SK-N-SH treated with all-trans-retinoic acid at 6 μM for 48 hours (cell line): Measurements from ENCODE around the gene SRMS.

Experiments used
- ATAC-seq: fragments of 200-7000 bp; cut with Tn5 transposase; 3 replicates; pipeline ENCODE4 v1.9.1; 2020; ENCODE audit warnings: mild to moderate bottlenecking, moderate library complexity
- BACH2 ChIP-seq: fragments of 250-450 bp; sonication (Bioruptor Pico); IDR thresholded peaks from 2 replicates; pipeline ENCODE4 v1.9.0; 2021; ENCODE audit warnings: mild to moderate bottlenecking, borderline replicate concordance
- CREB5 ChIP-seq: fragments of 250-450 bp; sonication (Bioruptor Pico); IDR thresholded peaks from 2 replicates; pipeline ENCODE4 v1.5.1; 2020; ENCODE audit warnings: low read depth, mild to moderate bottlenecking, moderate library complexity
- CSDC2 ChIP-seq: fragments of 250-450 bp; sonication (Bioruptor Pico); IDR thresholded peaks from 2 replicates; pipeline ENCODE4 v1.5.0; 2020; ENCODE audit warnings: mild to moderate bottlenecking, moderate library complexity
- CSRNP3 ChIP-seq: fragments of 250-450 bp; sonication (Bioruptor Pico); IDR thresholded peaks from 2 replicates; pipeline ENCODE4 v1.5.1; 2021; ENCODE audit warnings: mild to moderate bottlenecking, moderate library complexity
- ESRRG ChIP-seq: fragments of 250-450 bp; sonication (Bioruptor Pico); IDR thresholded peaks from 2 replicates; pipeline ENCODE4 v1.6.1; 2021; ENCODE audit warnings: mild to moderate bottlenecking
- GLIS3 ChIP-seq: fragments of 250-450 bp; sonication (Bioruptor Pico); IDR thresholded peaks from 2 replicates; pipeline ENCODE4 v1.5.0; 2020; ENCODE audit warnings: mild to moderate bottlenecking, moderate library complexity
- ISL1 ChIP-seq: fragments of 250-450 bp; sonication (Bioruptor Pico); IDR thresholded peaks from 2 replicates; pipeline ENCODE4 v2.1.2; 2022; ENCODE audit warnings: mild to moderate bottlenecking, moderate library complexity
- OSR1 ChIP-seq: fragments of 250-450 bp; sonication (Bioruptor Pico); IDR thresholded peaks from 2 replicates; pipeline ENCODE4 v1.8.0; 2022; ENCODE audit warnings: moderate library complexity, mild to moderate bottlenecking, inconsistent platforms
- POU6F1 ChIP-seq: fragments of 250-450 bp; sonication (Bioruptor Pico); IDR thresholded peaks from 2 replicates; pipeline ENCODE4 v1.8.0; 2021; ENCODE audit warnings: low read depth, mild to moderate bottlenecking, moderate library complexity, borderline replicate concordance
- PPARA ChIP-seq: fragments of 250-450 bp; sonication (Bioruptor Pico); IDR thresholded peaks from 2 replicates; pipeline ENCODE4 v1.5.0; 2020; ENCODE audit warnings: mild to moderate bottlenecking, borderline replicate concordance
- RARB ChIP-seq: fragments of 250-450 bp; sonication (Bioruptor Pico); IDR thresholded peaks from 2 replicates; pipeline ENCODE4 v1.8.0; 2021; ENCODE audit warnings: mild to moderate bottlenecking, moderate library complexity
- SNAI2 ChIP-seq: fragments of 250-450 bp; sonication (Bioruptor Pico); IDR thresholded peaks from 2 replicates; pipeline ENCODE4 v1.5.0; 2020; ENCODE audit warnings: mild to moderate bottlenecking, moderate library complexity
- TCF4 ChIP-seq: fragments of 250-450 bp; sonication (Bioruptor Pico); IDR thresholded peaks from 2 replicates; pipeline ENCODE4 v1.8.0; 2021; ENCODE audit warnings: mild to moderate bottlenecking, moderate library complexity, borderline replicate concordance
- TOX ChIP-seq: fragments of 250-450 bp; sonication (Bioruptor Pico); IDR thresholded peaks from 2 replicates; pipeline ENCODE4 v1.8.0; 2021; ENCODE audit warnings: mild to moderate bottlenecking, moderate library complexity, borderline replicate concordance
- TSHZ2 ChIP-seq: fragments of 250-450 bp; sonication (Bioruptor Pico); IDR thresholded peaks from 2 replicates; pipeline ENCODE4 v1.5.0; 2020; ENCODE audit warnings: mild to moderate bottlenecking, moderate library complexity
- ZC3H10 ChIP-seq: fragments of 250-450 bp; sonication (Bioruptor Pico); IDR thresholded peaks from 2 replicates; pipeline ENCODE4 v1.5.1; 2021; ENCODE audit warnings: mild to moderate bottlenecking, moderate library complexity
- ZFP3 ChIP-seq: fragments of 250-450 bp; sonication (Bioruptor Pico); IDR thresholded peaks from 2 replicates; pipeline ENCODE4 v1.5.0; 2020; ENCODE audit warnings: mild to moderate bottlenecking, moderate library complexity
- ZFP30 ChIP-seq: fragments of 450-650 bp; formaldehyde crosslinking; IDR thresholded peaks from 2 replicates; pipeline ENCODE4 v1.5.0; 2022; ENCODE audit warnings: mild to moderate bottlenecking, moderate library complexity
- ZNF565 ChIP-seq: fragments of 450-650 bp; formaldehyde crosslinking; conservative IDR thresholded peaks from 2 replicates; pipeline ENCODE4 v1.5.0; 2020; ENCODE audit warnings: low read depth, mild to moderate bottlenecking, moderate library complexity
- ZNF70 ChIP-seq: fragments of 450-650 bp; formaldehyde crosslinking; IDR thresholded peaks from 2 replicates; pipeline ENCODE4 v1.5.0; 2020; ENCODE audit warnings: mild to moderate bottlenecking, moderate library complexity
- ZNF8 ChIP-seq: fragments of 450-650 bp; formaldehyde crosslinking; IDR thresholded peaks from 2 replicates; pipeline ENCODE4 v1.5.0; 2020; ENCODE audit warnings: mild to moderate bottlenecking, moderate library complexity

The SRMS gene

GRCh38 chr20:63544241-63544957 is 3.1 kb downstream of the SRMS start:
- no peak for TF ChIP-seq ZNF565
- TF ChIP-seq TSHZ2 (CRISPR knock-in tag): no peak
- TF ChIP-seq ZFP30 (CRISPR knock-in tag): no peak
- TF ChIP-seq OSR1 (CRISPR knock-in tag): no peak
- TF ChIP-seq ESRRG (CRISPR knock-in tag): no peak
- no peak for TF ChIP-seq TOX (CRISPR knock-in tag)
- no peak for TF ChIP-seq BACH2 (CRISPR knock-in tag)
- TF ChIP-seq CSRNP3 (CRISPR knock-in tag): no peak
- no peak for TF ChIP-seq ISL1 (CRISPR knock-in tag)
- TF ChIP-seq ZNF8 (CRISPR knock-in tag): no peak
- no peak for TF ChIP-seq SNAI2
- TF ChIP-seq CSDC2 (CRISPR knock-in tag): no peak
- TF ChIP-seq PPARA (CRISPR knock-in tag): no peak
- no peak for TF ChIP-seq ZNF70
- TF ChIP-seq CREB5: no peak
- no peak for TF ChIP-seq RARB
- TF ChIP-seq POU6F1 (CRISPR knock-in tag): no peak
- TF ChIP-seq, all 23 proteins: peak for 0
- ATAC-seq: no peak

GRCh38 chr20:63543733-63544132 is 3.8 kb downstream of the SRMS start:
- TF ChIP-seq ZNF565: no peak
- ATAC-seq: no peak

GRCh38 chr20:63543131-63543530 is 4.4 kb downstream of the SRMS start:
- TF ChIP-seq ZNF565 (no peak), ZC3H10 (no peak), OSR1 (CRISPR knock-in tag) (no peak), GLIS3 (no peak)
- ATAC-seq: no peak

GRCh38 chr20:63542696-63543095 is 4.9 kb downstream of the SRMS start:
- ATAC-seq: no peak
- TF ChIP-seq ISL1 (CRISPR knock-in tag): no peak
- no peak for TF ChIP-seq CSRNP3 (CRISPR knock-in tag)
- TF ChIP-seq ZC3H10: no peak
- TF ChIP-seq ESRRG (CRISPR knock-in tag): no peak
- no peak for TF ChIP-seq TCF4 (CRISPR knock-in tag)
- TF ChIP-seq POU6F1 (CRISPR knock-in tag): no peak
- TF ChIP-seq SNAI2: no peak
- no peak for TF ChIP-seq ZFP3 (CRISPR knock-in tag)
- no peak for TF ChIP-seq ZFP30 (CRISPR knock-in tag)
- no peak for TF ChIP-seq OSR1 (CRISPR knock-in tag)
- TF ChIP-seq TSHZ2 (CRISPR knock-in tag): no peak
- no peak for TF ChIP-seq ZNF565
